NCI-H460 (cell line): Measurements from ENCODE around the gene DENND1A. TPM values are rescaled to one million over a fixed set of nuclear protein-coding genes. Genes with fewer than 3 reads are reported as not detected.
"Not testable (repeated sequence)": the region's sequence is repeated elsewhere in the genome, so short reads cannot be mapped to it uniquely, and the experiment has no call there.

Source experiments
- DNase-seq: peaks from one replicate; pipeline ENCODE4 v3.0.0-alpha.2; 2016; ENCODE audit warnings: low read depth; ENCODE audit errors: extremely low read depth
- total RNA-seq: library from RNA; depleted of rRNA; stranded (reverse); fragments of >200 nt; shearing (Covaris generic); gene quantifications from 2 replicates; pipeline ENCODE4 v1.2.3, GENCODE V29; 2014

DENND1A gene
- total RNA-seq, 1 experiment from 2014 or later = 32.7 TPM

DNA sequence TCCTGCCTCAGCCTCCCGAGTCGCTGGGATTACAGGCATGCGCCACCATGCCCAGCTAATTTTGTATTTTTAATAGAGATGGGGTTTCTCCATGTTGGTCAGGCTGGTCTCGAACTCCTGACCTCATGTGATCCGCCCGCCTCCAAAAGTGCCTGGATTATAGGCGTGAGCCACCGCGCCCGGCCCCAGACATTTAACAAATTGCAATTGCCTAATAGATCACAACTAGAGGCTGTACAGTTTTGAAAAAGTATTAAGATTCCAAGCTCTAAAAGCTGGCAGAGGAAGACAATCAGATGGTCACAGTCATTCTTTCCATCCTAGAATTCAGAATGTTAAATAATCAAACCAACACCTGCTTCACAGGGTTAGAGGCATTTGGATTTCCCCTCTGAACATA, 293.1 kb downstream of the DENND1A start:
- not testable (repeated sequence) for DNase-seq

DNA sequence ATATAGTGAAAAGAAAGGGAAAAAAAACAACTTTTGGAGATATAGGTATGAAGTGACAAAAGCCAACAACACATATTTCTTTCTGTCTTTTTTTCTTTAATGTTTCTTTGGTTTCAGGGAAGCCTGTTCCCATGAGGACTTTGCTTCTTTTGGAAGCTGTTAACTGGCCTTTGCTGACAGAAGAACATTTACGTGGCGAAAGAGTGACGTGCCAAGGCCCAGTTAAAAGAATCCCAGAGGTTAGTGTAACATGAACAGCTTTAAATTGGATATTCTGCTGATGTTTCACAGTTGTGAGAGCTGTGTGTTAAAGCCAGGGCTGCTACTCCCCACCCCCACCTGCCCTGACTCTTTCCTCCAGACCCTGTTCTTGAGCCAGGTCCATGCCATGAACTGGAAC, 298.1 kb downstream of the DENND1A start:
- DNase-seq = no peak

DNA sequence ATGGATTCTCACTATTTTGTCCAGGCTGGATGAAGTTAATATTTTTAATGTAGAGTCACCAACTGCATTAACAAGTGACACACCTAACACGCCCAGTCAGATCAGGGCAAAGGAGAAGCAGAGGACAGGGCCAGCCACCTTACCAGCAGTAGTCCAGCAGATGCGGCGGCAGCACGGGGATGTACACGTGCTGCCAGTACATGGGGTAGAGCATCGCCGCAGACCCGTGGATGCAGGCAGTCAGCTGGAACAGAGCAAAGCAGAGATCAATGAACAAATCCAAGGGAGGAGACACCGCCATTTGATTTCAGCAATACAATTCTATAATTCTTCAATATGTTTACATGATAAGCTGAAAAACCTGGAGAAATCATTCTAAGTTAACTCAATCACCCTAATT, 299.7 kb downstream of the DENND1A start:
- no peak for DNase-seq

GRCh38 chr9:123629531-123629930, 300.4 kb downstream of the DENND1A start:
- no peak for DNase-seq

DNA sequence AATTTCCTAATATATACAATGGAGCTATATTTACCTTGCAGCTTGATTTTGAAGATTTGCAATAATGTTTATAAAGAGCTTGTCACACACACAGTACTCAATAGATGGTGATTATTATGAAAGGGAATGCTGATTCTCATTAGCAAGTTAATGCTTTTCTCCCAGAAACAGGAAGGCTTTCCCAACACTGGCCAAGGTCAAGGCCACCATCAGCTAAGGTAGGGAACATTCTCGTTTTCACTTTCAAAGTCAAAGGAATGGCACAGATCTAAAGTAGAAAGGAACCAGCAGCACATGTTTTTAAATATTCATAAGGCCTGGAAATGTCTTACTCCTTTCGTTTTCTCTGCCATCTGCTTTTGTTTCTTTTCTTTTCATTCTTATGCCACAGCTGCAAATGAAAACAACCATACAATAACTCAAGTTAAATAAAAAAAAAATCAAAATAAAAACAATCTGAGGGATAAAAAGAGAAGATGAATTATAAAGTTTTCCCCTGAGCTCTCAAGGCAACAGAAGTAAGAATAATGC, 307.1 kb downstream of the DENND1A start:
- no peak for DNase-seq

GRCh38 chr9:123620239-123620638, 309.7 kb downstream of the DENND1A start:
- no peak for DNase-seq

GRCh38 chr9:123617952-123618678, 311.8 kb downstream of the DENND1A start:
- DNase-seq = no peak

- DNase-seq = no peak
These were observed 312.6 kb downstream of the DENND1A start for GRCh38 chr9:123617286-123617685.

- no peak for DNase-seq
These were observed 313.2 kb downstream of the DENND1A start for GRCh38 chr9:123616707-123617106.

DNA sequence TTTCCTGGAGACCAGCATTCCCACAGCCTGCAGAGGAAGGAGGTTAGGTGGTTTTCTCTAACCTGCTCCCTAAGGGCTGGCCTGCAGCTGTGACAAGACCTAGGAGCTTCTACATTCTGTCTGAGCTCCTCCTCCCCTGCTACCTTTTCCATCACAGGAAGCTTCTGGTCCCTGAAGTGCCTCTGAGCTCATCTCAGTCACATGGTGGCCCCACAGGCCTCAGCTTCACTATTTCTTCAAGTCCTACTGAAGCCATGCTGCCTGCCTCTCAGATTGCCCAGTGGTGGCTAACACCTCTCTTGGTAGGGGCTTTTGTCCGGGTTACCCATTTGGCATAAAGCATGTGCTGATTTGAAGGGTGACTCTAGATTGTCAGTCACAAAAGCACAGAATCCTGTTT, 314.5 kb downstream of the DENND1A start:
- DNase-seq = no peak

GRCh38 chr9:123614306-123615263, 315.3 kb downstream of the DENND1A start:
- no peak for DNase-seq

DNA sequence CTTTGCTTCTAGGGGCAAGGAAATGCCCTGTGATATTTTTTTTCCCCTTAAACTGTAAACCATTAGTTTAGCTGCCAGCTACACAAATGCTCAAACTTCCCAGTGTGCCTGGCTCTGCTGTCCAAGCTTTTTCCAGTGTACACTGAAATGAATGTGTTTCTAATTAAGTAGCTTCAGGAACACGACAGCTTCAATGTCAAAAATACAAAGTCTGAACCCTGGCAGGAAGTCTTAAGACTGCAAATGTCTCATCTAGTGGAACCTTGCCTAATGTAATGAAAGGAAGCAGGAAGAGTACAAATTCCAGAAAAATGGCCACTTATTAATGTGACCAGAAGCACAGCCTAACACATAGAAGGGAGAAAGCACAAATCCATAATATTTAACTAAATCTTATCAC, 318.7 kb downstream of the DENND1A start:
- no peak for DNase-seq

DNA sequence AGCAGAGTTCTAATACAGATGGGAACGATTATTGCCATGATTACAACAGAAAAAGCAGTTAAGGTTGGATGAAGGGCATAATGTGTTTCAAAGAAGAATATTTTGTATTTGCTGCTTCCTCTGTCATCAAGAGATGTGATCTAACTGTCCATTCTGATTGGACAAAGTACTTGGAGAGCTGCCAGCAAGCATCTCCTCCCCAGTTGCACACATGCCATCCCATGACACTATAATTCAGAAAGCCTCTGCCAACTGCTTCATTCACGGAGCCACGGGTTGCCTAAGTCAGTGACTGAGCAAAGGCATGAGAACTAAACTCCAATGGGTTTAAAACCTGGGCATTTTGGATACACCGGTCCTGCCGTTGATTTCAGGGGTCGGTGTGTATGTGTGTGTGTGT, 320.1 kb downstream of the DENND1A start:
- no peak for DNase-seq

- no peak for DNase-seq
These were observed 321.8 kb downstream of the DENND1A start for GRCh38 chr9:123608104-123608503.

DNA sequence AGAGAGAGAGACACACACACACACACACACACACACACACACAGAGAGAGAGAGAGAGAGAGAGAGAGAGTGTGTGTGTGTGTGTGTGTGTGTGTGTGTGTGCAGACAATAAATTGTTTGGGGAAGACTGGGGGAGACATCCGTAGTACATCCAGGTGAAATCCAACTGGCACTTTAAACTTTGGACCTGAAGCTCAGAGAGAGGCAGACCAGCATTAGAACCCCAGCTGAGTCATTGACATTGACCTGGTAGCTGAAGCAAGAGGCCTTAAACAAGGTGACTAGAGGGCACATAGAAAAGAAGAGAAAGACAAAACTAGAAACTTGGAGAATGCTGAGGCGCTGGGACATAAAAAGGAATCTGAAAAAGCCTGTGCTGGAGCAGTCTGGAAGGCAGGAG, 322.4 kb downstream of the DENND1A start:
- no peak for DNase-seq

- no peak for DNase-seq
These were observed 323.8 kb downstream of the DENND1A start for GRCh38 chr9:123606141-123606540.

GRCh38 chr9:123605286-123605685, 324.6 kb downstream of the DENND1A start:
- DNase-seq = no peak

DNA sequence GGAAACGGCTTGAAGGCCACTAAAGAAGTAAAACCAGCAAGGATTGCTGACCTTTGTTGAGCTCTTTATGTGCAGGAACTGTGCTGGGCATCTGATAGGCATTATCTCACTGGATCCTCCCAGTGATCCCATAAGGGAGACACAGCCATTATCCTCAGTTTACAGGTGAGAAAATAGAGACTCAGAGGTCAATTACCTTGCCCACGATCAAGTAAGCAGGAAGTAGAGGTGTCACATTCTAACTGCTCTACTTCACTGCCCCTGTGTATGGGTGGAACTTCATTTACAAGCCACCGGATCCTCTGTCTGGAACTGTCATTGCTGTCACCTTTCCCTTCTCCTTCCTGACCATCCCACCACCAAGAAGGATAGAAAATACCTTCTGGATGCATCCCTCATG, 325.1 kb downstream of the DENND1A start:
- no peak for DNase-seq

GRCh38 chr9:123601828-123602227, 328.1 kb downstream of the DENND1A start:
- no peak for DNase-seq

GRCh38 chr9:123599781-123600180, 330.1 kb downstream of the DENND1A start:
- DNase-seq = no peak

DNA sequence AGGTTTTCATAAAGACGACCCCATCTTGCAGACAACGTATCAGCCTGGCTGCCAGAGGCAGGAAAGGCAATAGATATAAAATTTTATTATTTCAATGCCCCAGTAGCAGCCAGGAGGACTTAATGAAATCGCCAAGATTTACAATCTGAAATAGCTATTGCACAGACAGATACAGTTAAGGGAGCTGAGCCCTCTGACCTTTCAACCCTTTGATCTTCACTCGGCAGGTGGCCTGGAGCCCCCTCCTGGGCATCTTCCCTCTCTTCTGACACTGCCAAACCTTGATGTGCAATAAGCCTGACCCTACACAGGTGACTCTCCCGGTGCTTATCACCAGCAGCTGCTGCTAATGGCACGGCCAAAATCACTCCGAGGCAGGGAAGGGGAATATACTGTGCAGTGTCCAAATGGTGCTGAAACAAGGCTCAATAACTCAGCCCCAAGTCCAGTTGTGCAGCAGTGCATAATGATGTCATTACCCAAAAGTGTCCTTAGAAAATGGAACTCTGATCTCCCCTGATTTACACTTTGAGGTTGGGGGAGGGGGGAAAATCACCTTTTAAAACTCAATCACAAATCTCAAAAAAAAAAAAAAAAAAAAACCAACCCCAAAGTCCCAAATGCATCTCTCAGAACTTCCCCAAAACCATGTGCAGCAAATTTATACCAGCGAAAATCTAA, 331.9 kb downstream of the DENND1A start:
- no peak for DNase-seq
